ENCODE measurements around the gene ARHGEF18.
"Not testable (repeated sequence)": the region's sequence is repeated elsewhere in the genome, so short reads cannot be mapped to it uniquely, and the experiment has no call there.

ARHGEF18 gene

DNA sequence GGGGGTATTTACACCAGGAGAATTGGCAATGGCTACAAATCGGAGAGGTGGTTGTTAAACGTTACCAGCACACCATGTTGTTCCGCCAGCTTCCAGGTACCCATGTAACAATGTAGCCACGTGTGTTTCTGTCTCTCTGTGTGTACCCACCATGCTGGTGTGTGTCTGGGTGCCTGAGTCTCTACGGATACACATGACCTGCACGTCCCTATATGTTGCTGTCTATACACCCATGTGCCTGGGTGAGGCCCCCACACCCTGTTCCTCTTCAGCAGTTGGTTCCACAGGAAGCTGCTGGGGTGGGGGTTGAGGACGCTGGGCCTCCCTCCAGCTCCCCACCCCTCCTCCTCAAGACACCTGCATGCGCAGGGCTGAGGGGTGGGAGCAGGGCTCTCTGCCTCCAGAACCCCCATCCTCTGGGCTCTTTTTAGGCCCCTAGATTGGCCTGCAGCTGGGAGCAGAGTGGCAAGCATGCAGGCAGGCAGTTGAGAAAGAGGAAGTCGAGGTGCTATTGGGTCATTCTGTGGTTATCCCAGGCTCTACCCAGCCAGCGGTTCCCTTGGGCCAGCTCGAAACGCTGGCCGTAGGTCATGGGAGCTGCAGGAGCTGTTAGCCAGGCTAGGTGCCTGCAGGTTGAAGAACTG is at the start of gene ARHGEF18:
ARHGEF18 (plus strand) TSS at position 351 of the 644 bp plus-strand sequence. CDS start 13,954 bp downstream, outside the sequence.
- peak in 1 of 3 experiments; percentile 29 for DNase-seq (ENCODE audit: low read depth in 3 of 3)

DNA sequence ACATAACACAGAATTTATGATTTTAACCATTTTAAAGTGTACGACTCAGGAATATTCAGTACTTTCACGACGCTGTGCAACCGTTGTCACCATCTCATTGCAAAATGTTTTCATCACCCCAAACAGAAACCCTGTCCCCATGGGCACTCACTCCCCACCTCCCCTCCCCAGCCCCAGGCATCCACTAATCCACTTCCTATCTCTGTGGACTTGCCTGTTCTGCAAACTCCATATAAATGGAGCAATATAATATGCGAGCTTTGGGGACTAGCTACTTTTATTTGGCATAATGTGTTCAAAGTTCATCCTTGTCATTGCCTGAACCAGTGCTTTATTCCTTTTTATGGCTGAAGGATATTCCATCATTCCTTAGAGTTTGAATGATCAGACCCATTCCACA is 47.2 kb upstream of the ARHGEF18 start:
- no peak for DNase-seq (ENCODE audit: low read depth in 3 of 3)

DNA sequence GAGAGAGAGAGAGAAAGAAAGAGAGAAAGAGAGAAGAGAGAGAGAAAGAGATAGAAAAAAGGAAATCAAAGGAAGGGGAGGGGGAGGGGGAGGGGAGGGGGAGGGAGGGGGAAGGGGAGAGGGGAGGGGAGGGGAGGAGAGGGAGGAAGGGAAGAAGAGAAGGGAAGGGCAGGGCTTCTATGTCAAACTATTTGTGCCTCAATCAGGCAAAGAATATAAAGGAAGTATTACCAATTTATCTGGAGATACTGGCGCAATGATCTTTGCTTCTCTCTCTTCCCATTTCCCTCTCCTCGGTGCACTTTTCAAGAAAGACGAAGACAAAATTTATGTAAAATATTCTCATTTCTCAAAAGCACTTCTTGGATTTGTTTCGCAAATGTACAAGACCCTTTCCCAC is 45.3 kb upstream of the ARHGEF18 start:
- DNase-seq (ENCODE audit: low read depth in 3 of 3) = no peak

DNA sequence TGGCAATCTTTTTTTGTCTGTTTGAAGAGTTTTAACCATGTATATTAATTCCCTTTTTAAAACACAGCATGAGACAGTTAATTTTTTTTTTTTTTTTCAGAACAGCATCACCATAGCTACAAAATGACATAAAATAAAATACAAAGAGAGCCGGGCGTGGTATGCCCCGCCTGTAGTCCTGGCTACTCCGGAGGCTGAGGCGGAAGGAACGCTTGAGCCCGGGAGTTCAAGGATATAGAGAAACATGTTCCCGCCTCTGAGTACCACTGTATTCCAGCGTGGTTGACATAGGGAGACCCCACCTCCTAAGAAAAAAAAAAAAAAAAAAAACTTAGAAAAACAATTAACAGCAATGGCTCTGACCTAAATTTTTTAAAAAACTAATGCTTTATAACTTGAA is 44.5 kb upstream of the ARHGEF18 start:
- no peak for DNase-seq (ENCODE audit: low read depth in 3 of 3)

DNA sequence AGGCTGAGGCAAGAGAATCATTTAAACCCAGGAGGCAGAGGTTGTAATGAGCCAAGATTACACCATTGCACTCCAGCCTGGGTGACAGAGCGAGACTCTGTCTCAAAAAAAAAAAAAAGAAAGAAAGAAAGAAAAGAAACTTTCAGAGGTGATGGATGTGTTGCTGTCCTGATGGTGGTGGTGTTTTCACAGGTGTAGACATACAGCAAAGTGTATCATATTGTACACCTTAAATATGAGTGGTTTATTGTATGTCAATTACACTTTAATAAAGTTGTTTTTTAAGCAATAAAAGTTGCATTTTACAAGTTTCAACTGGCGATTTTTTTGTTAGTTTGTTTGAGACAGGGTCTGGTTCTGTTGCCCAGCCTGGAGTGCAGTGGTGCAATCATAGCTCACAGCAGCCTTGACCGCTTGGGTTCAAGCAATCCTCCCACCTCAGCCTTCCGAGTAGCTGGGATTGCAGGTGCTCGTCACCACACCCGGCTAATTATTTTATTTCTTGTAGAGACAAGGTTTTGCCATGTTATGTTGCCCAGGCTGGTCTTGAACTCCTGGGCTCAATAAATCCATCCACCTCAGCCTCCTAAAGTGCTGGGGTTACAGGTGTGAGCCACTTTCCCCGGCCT is 41.0 kb upstream of the ARHGEF18 start:
- no peak for DNase-seq (ENCODE audit: low read depth in 3 of 3)

DNA sequence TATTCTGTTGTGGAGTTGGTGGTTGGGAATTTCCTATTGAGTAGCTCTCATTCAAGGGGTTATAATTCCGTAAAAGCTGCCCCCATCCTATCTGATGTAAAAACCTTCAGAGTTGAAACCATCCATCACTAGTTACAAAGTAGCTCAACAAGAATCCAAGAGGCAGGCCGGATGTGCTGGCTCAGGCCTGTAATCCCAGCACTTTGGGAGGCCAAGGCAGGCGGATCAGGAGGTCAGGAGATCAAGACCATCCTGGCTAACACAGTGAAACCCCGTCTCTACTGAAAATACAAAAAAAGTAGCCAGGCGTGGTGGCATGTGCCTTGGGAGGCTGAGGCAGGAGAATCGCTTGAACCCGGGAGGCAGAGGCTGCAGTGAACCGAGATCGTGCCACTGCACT is 40.4 kb upstream of the ARHGEF18 start:
- not testable (repeated sequence) for DNase-seq (ENCODE audit: low read depth in 3 of 3)

DNA sequence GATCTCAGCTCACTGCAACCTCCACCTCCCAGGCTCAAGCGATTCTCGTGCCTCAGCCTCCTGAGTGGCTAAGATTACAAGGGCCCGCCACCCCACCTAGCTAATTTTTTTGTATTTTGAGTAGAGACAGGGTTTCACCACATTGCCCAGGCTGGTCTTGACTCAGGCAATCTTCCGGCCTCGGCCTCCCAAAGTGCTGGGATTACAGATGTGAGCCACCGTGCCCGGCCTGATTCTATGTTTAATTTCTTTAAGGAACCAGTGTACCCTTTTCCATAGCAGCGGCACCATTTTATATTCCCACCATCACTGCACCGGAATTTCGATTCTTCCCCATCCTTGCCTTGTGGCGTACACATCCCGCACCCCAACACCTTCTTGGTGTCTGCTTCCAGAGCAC is 36.8 kb upstream of the ARHGEF18 start:
- DNase-seq (ENCODE audit: low read depth in 3 of 3) = no peak

DNA sequence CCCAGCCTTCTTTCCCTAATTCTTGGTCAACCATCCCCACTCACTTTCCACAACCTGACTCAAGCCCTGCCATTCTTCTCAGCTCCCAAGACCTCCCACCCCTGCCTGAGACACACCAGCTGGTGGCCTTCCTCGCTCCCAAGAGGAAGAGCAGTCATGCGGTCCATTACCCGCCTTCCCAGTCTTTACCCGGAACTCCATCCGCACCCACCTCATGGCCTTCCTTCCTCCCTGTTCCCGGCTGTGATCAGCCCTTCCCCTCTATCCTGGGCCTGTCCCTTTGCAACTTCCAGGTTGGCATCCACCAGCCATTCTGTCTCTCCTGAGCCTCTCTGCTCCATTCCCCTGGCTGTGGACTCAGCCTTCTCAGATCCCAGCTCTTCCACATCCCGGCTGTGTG is 35.9 kb upstream of the ARHGEF18 start:
- DNase-seq (ENCODE audit: low read depth in 3 of 3) = no peak

DNA sequence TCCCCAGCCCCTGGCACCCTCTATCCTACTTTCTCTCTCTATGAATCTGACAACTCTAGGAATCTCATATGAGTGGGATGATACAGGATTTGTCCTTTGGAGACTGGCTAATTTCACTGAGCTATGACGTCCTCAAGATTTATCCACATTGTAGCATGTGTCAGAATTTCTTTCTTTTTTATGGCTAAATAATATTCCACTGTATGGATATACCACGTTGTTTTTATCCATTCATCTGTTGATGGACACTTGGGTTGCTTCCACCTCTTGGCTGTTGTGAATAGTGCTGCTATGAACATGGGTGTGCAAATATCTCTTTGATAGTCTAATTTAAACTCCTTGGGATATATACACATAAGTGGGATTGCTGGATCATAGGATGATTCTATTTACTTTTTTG is 30.6 kb upstream of the ARHGEF18 start:
- DNase-seq (ENCODE audit: low read depth in 3 of 3) = no peak

DNA sequence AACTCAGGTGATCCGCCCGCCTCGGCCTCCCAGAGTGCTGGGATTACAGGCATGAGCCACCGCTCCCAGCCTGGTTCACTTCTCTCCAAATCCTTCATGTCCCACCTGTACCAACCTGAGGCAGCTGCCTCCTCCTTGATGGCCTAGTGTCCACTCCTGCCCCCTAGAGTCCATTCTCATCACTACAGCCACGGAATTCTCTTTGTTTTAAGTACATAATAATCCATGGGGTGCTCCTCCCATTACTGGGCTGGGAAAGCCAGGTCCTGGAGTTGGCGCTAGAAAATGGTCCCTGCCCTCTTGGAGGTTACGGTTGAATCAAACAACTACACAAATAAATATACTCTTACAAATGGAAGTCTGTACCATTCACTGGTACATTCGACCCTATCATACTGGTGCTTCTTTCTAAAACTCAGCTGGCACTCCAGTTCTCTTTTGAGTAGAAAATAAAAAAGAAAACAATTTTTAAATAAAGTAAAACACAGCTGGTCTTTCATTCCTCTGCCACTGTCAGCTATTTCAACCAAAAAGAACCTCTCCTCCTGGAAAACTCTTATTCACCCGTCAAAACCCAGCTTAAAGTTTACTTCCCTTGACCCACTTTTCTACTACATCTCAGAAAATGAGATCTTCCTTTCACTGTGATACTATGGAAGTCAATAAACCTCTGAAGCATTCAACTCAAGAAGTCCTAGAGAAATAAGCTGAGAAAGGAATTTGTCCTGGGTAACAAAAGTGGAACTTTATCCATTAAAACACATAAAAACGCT is 22.4 kb upstream of the ARHGEF18 start:
- no peak for DNase-seq (ENCODE audit: low read depth in 3 of 3)

DNA sequence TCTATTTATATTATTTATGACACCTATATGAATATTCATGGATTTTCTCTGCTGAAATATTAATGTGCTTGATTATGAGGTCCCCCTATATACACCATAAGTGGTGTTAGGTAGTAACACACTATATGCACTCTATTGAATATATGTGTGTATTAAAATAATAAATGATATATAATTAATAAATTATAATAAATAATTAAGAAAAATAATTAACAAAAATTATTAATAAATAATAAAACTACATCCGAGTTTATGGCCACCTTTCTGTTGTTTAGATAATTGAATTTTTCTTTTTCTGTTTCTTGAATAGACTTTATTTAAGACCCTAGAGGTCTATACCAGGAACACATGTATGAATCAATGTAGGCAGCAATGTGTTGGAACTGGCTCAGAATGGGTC is 20.9 kb upstream of the ARHGEF18 start:
- no peak for DNase-seq (ENCODE audit: low read depth in 3 of 3)

DNA sequence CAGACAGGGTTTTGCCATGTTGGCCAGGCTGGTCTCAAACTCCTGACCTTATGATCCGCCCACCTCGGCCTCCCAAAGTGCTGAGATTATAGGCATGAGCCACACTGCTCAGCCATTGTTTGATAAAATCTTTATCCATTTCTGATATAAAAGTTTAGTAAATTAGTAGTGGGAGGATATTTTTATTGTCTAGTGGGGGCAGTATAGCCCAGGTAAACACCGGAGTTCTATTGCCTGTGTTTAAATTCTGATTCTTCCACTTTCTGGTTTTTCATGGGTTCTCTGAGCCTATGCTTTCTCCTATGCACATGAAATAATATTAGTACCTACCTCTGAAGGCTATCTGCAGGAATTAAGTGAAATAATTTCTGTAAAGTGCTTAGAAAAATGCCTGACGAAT is 20.1 kb upstream of the ARHGEF18 start:
- no peak for DNase-seq (ENCODE audit: low read depth in 3 of 3)

DNA sequence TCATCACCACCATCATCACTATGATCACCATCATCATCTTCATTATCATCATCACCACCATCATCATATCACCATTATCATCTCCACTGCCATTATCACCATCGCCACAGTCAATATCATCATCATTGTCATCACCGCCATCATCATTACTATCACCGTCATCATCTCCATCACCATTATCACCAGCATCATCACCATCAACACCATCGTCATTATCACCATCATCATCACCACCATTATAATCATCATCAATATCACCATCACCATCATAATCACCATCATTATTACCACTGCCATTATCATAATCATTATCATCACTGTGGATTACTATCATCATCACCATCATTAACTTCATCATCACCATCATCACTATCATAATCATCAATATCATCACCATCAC is 17.3 kb upstream of the ARHGEF18 start:
- DNase-seq (ENCODE audit: low read depth in 3 of 3) = no peak

DNA sequence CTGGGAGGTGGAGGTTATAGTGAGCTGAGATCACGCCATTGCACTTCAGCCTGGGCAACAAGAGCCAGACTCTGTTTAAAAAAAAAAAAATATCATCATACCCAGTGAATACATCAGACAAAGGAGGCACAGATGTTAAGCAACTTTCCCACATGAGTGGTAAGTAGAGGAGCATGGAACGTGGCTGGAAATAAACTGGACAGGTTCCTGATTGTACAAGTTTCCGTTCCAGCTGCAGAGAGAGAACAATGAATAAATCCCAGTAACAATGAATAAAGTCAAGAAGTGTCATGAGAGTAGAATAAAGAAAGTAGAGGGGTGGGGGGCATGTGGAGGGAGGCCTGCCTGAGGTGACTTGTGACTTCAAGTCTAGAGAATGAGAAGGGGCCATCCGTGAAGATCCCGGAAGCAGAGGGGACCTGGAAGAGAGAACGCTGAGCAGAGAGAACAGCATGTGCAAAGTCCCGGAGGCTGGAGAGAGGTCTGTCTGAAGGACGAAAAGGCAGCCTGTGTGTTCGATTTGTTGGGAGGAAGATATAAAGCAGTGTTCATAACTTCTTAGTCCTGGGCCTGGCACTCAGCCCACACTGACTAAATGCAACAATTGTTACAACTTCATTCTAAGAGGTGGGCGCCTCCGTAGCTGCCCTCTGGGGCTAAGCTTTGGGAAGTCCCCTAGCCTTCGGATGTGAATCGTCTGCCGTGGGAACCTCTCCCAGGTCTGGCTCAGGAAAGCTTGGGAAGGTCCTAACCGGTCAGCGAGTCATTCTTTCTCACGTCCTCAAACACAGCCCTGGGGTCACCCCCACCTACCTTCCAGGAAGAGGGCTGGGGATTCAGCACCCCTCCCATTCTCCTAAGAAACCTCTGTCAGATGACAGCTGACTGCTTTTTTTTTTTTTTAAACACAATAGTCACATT is 15.3 kb upstream of the ARHGEF18 start:
- DNase-seq (ENCODE audit: low read depth in 3 of 3) = no peak

DNA sequence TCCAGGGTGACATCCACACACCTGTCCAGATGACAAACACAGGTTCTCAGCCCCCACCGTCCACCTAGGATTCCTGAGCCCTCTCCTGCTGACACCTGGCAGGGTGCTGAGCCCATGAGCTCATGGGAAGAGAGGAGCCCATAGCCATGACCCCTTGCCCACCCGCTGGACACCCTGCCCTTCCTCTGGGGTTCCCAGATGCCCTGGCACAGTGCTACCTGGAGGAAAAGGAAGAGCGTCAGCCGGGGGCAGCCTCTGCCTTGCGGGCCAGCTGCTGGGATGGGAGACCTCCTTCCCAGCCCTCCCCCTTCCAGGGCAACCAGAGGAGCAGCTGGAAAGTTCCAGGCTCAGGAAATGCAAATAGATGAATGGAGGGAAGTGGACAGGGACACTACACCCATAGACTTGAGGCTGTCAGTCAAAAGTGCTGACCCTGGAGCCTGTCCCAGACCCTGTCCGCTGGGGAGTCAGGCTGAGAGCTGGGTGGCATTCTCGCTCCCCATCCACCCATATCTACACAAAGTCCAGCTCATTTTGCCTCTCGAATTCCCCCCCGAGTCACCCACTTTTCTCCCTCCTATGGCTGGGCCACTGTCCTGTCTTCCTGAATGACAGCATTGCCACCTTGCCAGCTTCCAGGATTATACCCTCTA is 12.3 kb upstream of the ARHGEF18 start:
- DNase-seq (ENCODE audit: low read depth in 3 of 3) = no peak

DNA sequence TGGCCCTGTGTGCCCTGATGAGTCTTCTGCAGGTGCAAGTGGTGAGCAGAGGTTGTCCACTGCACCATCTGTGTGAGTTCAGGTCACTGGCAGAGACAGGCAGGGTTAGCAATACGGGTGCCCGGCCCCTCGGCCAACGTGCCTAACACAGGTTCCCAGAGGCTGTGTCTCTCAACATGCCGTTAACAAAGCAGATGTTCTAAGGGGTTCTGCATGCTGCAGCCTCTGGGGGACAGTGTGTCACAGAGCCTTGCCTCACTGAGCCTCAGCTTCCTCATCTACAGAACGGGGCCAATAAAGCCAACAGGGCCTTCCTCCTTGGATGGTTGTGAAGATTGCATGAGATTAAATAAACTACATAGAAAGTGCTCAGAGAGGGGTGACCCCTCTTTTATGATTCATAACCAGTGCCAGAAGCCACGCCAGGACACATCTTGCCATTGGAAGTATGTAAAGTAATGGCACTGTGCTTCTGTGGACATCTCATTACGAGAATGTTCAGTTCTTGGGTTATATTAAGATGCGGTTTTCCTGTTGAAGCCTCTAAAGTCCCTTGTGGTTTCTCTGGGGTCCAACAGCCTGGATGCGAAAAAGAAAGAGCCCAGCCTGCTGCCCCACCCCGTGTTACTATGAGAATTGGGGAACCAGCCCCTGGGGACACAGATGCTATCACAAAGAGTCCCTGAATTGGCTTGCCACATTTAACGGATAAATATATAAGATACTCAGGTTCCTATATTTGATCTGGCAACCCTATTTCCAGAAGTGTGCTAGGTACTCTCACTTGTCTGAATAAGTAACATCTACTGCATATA is 11.2 kb upstream of the ARHGEF18 start:
- no peak for DNase-seq (ENCODE audit: low read depth in 3 of 3)

DNA sequence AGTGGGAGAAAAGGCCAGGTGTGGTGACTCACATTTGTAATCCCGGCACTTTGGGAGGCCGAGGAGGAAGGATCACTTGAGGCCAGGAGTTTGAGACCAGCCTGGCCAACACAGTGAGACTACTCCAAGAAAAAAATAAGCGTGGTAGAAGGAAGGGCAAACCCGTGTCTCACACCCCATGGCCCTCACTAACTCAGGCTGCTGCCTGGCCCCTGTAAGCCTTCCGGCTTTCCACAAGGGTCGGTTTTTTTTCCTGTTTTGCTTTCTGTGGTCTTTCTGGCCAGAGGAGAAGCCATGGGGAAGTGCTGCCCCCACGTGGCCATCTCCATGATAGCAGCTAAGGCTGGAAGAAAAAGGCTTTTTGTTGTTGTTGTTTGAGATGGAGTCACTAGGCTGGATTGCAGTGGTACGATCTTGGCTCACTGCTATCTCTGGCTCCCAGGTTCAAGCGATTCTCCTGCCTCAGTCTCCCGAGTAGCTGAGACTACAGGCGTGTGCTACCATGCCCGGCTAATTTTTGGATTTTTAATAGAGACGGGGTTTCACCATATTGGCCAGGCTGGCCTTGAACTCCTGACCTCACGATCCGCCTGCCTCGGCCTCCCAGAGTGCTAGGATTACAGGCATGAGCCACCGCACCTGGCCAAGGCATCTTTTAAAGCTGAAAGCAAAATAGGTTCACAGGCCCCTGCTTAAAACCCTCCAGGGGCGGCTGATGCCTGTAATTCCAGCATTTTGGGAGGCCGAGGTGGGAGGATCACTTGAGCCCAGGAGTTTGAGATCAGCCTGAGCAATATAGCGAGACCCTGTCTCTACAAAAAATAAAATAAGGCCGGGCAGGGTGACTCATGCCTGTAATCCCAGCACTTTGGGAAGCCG is 7.5 kb upstream of the ARHGEF18 start:
- peak; percentile 71 to 84 (median 72) for DNase-seq (ENCODE audit: low read depth in 3 of 3)

DNA sequence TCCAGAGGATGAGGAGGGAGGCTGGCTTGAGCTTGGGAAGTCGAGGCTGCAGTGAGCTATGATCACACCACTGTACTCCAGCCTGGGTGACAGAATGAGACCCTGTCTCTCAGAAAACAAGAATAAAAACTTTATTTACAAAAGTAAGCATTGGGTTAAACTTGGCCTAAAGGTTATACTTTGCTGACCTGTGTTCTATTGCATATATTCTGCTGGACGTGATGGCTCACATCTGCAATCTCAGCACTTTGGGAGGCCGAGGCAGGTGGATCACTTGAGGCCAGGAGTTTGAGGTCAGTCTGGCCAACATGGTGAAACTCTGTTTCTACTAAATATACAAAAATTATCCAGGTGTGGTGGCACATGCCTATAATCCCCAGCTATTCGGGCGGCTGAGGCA is 6.6 kb upstream of the ARHGEF18 start:
- no peak for DNase-seq (ENCODE audit: low read depth in 3 of 3)

DNA sequence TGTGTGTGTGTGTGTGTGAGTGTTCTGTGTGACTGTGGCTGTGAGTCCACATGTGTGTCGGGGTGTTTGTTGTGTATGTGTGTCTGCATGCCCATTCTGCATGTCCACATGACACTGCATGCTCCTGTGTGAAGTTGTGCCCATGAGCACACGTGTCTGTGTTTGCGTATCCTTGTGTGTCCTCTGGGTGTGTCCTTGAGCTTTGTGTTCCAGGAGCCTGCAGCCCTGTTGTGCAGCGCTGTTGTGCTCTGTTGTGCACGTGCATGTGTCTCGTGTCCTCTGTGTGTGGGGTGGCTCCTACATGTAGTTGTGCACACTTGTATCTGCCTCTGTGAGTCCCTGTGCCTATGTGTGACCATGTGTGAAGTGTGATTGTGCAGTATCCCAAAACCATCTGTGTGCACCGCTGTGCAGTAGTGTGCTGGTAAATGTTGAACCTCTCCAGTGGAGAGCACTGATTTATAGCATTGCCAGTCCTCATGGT is 2.2 kb upstream of the ARHGEF18 start:
- no peak for DNase-seq (ENCODE audit: low read depth in 3 of 3)
